IMR-90 (cell line): ENCODE results near the gene TRIM38. TPM values are rescaled to one million over a fixed set of nuclear protein-coding genes. Genes with fewer than 3 reads are reported as not detected.

Source experiments
- ATAC-seq: fragments of 200-7000 bp; cut with Tn5 transposase; 2 replicates; pipeline ENCODE4 v1.9.1; 2020; ENCODE audit warnings: low read depth, mild to moderate bottlenecking, moderate library complexity
- BruUV-seq: library from RNA; stranded (reverse); fragments of 400-500 nt; replicated peaks from 2 replicates; lab custom pipeline; 2021; lab: Mats Ljungman, UMichigan
- CTCF ChIA-PET: fragments of 300-600 bp; formaldehyde crosslinking; extraction: SDS; loops from one replicate; lab custom pipeline; 2021; ENCODE audit warnings: antibody characterized with exemption; lab: Yijun Ruan, JAX
- POLR2A ChIA-PET: fragments of 300-600 bp; sonication (Branson Sonifier 250); formaldehyde crosslinking; loops from one replicate; lab custom pipeline; 2022; ENCODE audit warnings: antibody characterized with exemption; ENCODE audit not compliant: unreplicated experiment; lab: Charles Lee
- DNase-seq: peaks from one replicate; pipeline ENCODE4 v3.0.0; 2013
- H2AFZ ChIP-seq: replicated peaks from 2 replicates; pipeline ENCODE3; 2013; ENCODE audit warnings: low read length, mild to moderate bottlenecking; ENCODE audit not compliant: poor library complexity
- H2AK5ac ChIP-seq: 2 replicates; pipeline ENCODE4 v1.6.1; 2013; ENCODE audit warnings: low read depth, low read length, inconsistent platforms
- H2AK9ac ChIP-seq: replicated peaks from 2 replicates; pipeline ENCODE3; 2013; ENCODE audit warnings: mild to moderate bottlenecking, low read depth, low read length, moderate library complexity; ENCODE audit not compliant: poor library complexity
- H2BK120ac ChIP-seq: 2 replicates; pipeline ENCODE4 v1.6.1; 2013; ENCODE audit warnings: low read depth, low read length, inconsistent platforms
- H2BK15ac ChIP-seq: 3 replicates; pipeline ENCODE4 v1.6.1; 2013; ENCODE audit warnings: low read depth, low read length, inconsistent platforms
- H2BK20ac ChIP-seq: 2 replicates; pipeline ENCODE4 v1.6.1; 2013; ENCODE audit warnings: low read depth, mild to moderate bottlenecking, inconsistent platforms, low read length, moderate library complexity
- H2BK5ac ChIP-seq: 2 replicates; pipeline ENCODE4 v1.6.1; 2013; ENCODE audit warnings: mild to moderate bottlenecking, low read depth, low read length, inconsistent platforms; ENCODE audit not compliant: poor library complexity, severe bottlenecking
- H3K14ac ChIP-seq: replicated peaks from 2 replicates; pipeline ENCODE4 v1.6.1; 2013; ENCODE audit warnings: low read depth, low read length, inconsistent platforms
- H3K18ac ChIP-seq: 2 replicates; pipeline ENCODE4 v1.6.1; 2013; ENCODE audit warnings: low read depth, low read length, control low read depth
- H3K23ac ChIP-seq: 2 replicates; pipeline ENCODE4 v1.6.1; 2013; ENCODE audit warnings: low read depth, low read length, inconsistent platforms
- H3K27ac ChIP-seq: 2 replicates; pipeline ENCODE4 v1.5.1; 2013; ENCODE audit warnings: mild to moderate bottlenecking, control low read depth, low read length; ENCODE audit not compliant: insufficient read depth
- H3K27me3 ChIP-seq: 2 replicates; pipeline ENCODE4 v1.6.1; 2013; ENCODE audit warnings: low read length; ENCODE audit not compliant: control insufficient read depth, insufficient read depth
- H3K36me3 ChIP-seq: 2 replicates; pipeline ENCODE4 v1.6.1; 2013; ENCODE audit warnings: low read length, mixed read lengths; ENCODE audit not compliant: control insufficient read depth, insufficient read depth
- H3K4ac ChIP-seq: 2 replicates; pipeline ENCODE4 v1.6.1; 2013; ENCODE audit warnings: low read depth, low read length, inconsistent platforms
- H3K4me1 ChIP-seq: 2 replicates; pipeline ENCODE4 v1.6.1; 2013; ENCODE audit warnings: low read length, mixed read lengths; ENCODE audit not compliant: control insufficient read depth, insufficient read depth
- H3K4me2 ChIP-seq: 2 replicates; pipeline ENCODE4 v1.6.1; 2013; ENCODE audit warnings: low read depth, mild to moderate bottlenecking, control low read depth, low read length, moderate library complexity
- H3K4me3 ChIP-seq: 2 replicates; pipeline ENCODE4 v1.5.1; 2013; ENCODE audit warnings: low read depth, mild to moderate bottlenecking, control low read depth, low read length, moderate library complexity; ENCODE audit not compliant: insufficient read depth
- H3K56ac ChIP-seq: 2 replicates; pipeline ENCODE4 v1.6.1; 2013; ENCODE audit warnings: low read length, inconsistent platforms; ENCODE audit not compliant: insufficient read depth; ENCODE audit errors: extremely low read depth
- H3K79me1 ChIP-seq, 2 experiments: 2 replicates each; pipeline ENCODE4 v1.6.1; 2013; ENCODE audit warnings: low read length in 2 of 2, inconsistent platforms in 1 of 2, low read depth in 1 of 2
- H3K9ac ChIP-seq: 2 replicates; pipeline ENCODE4 v1.6.1; 2013; ENCODE audit warnings: low read depth, low read length, control low read depth
- H3K9me1 ChIP-seq: 2 replicates; pipeline ENCODE4 v1.6.1; 2013; ENCODE audit warnings: low read length, inconsistent platforms; ENCODE audit not compliant: insufficient read depth
- H3K9me3 ChIP-seq: 2 replicates; pipeline ENCODE4 v1.6.1; 2013; ENCODE audit warnings: low read length; ENCODE audit not compliant: control insufficient read depth, insufficient read depth
- H4K20me1 ChIP-seq: 2 replicates; pipeline ENCODE4 v1.6.1; 2013; ENCODE audit warnings: low read length, inconsistent platforms; ENCODE audit not compliant: insufficient read depth
- H4K5ac ChIP-seq: 2 replicates; pipeline ENCODE4 v1.6.1; 2013; ENCODE audit warnings: mild to moderate bottlenecking, low read depth, low read length, control low read depth
- H4K8ac ChIP-seq, 2 experiments: 2 replicates each; pipeline ENCODE4 v1.6.1; 2013; ENCODE audit warnings: low read depth in 2 of 2, low read length in 2 of 2, control low read depth in 1 of 2, inconsistent platforms in 1 of 2
- H4K91ac ChIP-seq: 2 replicates; pipeline ENCODE4 v1.6.1; 2013; ENCODE audit warnings: low read depth, low read length, inconsistent platforms; ENCODE audit not compliant: insufficient read depth
- BHLHE40 ChIP-seq: fragments of 150-350 bp; IDR thresholded peaks from 2 replicates; pipeline ENCODE4 v1.6.1; 2016; ENCODE audit warnings: mild to moderate bottlenecking, low read depth, low read length
- CEBPB ChIP-seq: IDR thresholded peaks from 2 replicates; pipeline ENCODE4 v1.6.1; 2012; ENCODE audit warnings: low read depth, low read length, improper control_type of control experiment
- ELK1 ChIP-seq: fragments of 150-350 bp; IDR thresholded peaks from 2 replicates; pipeline ENCODE4 v1.6.1; 2016; ENCODE audit warnings: low read depth, mild to moderate bottlenecking, low read length, moderate library complexity, borderline replicate concordance
- MAFK ChIP-seq: IDR thresholded peaks from 2 replicates; pipeline ENCODE4 v1.6.1; 2012; ENCODE audit warnings: low read depth, low read length, improper control_type of control experiment
- MAZ ChIP-seq: IDR thresholded peaks from 2 replicates; pipeline ENCODE4 v1.6.1; 2012; ENCODE audit warnings: low read depth, mild to moderate bottlenecking, low read length, improper control_type of control experiment, moderate library complexity, borderline replicate concordance
- MXI1 ChIP-seq: IDR thresholded peaks from 2 replicates; pipeline ENCODE4 v1.6.1; 2012; ENCODE audit warnings: low read depth, mild to moderate bottlenecking, low read length, moderate library complexity, borderline replicate concordance
- POLR2A ChIP-seq: IDR thresholded peaks from 2 replicates; pipeline ENCODE4 v1.6.1; 2012; ENCODE audit warnings: mild to moderate bottlenecking, low read depth, low read length
- RFX5 ChIP-seq: IDR thresholded peaks from 2 replicates; pipeline ENCODE4 v1.8.0; 2012; ENCODE audit warnings: low read depth, mild to moderate bottlenecking, low read length, moderate library complexity
- WGBS, 2 experiments: methylation state at CpG; one replicate each; pipeline versions ENCODE4 v1.1.5 to v1.1.7; 2013; ENCODE audit warnings: missing lambda C conversion rate in 2 of 2; ENCODE audit not compliant: insufficient read length in 1 of 2; ENCODE audit errors: extremely low coverage in 2 of 2; 5-methylcytosine and 5-hydroxymethylcytosine counted together
- dilution Hi-C: fragments of 300-500 bp; cut with HindIII; formaldehyde crosslinking; loops from one replicate; pipeline ENCODE4 v1.14.3; 2018; ENCODE audit warnings: low sequenced_read_pairs; ENCODE audit not compliant: unreplicated experiment
- in situ Hi-C: fragments of 300-500 bp; cut with MboI; formaldehyde crosslinking; loops from 3 replicates; pipeline ENCODE4 v1.14.3; 2019; ENCODE audit warnings: low sequenced_read_pairs, inconsistent platforms, mixed read lengths
- intact Hi-C: fragments of 100-400 bp; cut with micrococcal nuclease; formaldehyde crosslinking; loops from 2 replicates; pipeline ENCODE4 v1.10.0; 2022
- polyA plus RNA-seq, 3 experiments: library from polyadenylated mRNA; depleted of rRNA; stranded (reverse); fragments of >200 nt; gene quantifications; 2 replicates each; pipeline ENCODE4 v1.2.3, GENCODE V29; 2012; ENCODE audit warnings: low replicate concordance in 1 of 3
- total RNA-seq: library from RNA; depleted of rRNA; stranded (reverse); fragments of >200 nt; gene quantifications from 2 replicates; pipeline ENCODE4 v1.2.3, GENCODE V29; 2012

The TRIM38 gene
- total and polyA plus RNA-seq, 2 of the 4 experiments (the other 2 are of a cell fraction), result 4.1 to 6.3 TPM

- H3K9me3 ChIP-seq, result no peaks in the 10 kb centered on the region
- no TSS peak for BruUV-seq
- peak; percentile 93 for DNase-seq
- peak overlapping the region; percentile 21 for H2BK120ac ChIP-seq
- H3K56ac ChIP-seq, result peak overlapping the region; percentile 92
- H4K20me1 ChIP-seq, result no peaks in the 10 kb centered on the region
- H3K4me3 ChIP-seq, result peak overlapping the region; percentile 79
- no peak for TF ChIP-seq RFX5
- TF ChIP-seq MAFK, result no peak
- TF ChIP-seq MAZ, result peak; percentile 36; the same call in 1 of the 2 replicates
- TF ChIP-seq CEBPB, result no peak
- peak; percentile 91 for TF ChIP-seq POLR2A
- no peak for TF ChIP-seq ELK1
- peak; percentile 55 for TF ChIP-seq BHLHE40
- TF ChIP-seq MXI1, result 0 out of 2 replicates have a peak, but pooled peaks have one; percentile 20
- intact Hi-C loops (loop anchor here (5.0 to 10.0 kb wide), 2 partner anchors 1126 to 1813 kb away; a partner anchor contains a TSS), dilution Hi-C loops (no loop called here), in situ Hi-C loops (no loop called here)
- no peaks in the 10 kb centered on the region for H3K9me1 ChIP-seq
- H3K79me1 ChIP-seq, result peaks cover 4 to 10% of the 10 kb centered on the region in 2 experiments; a peak in 2 of 4 replicates
- peak overlapping the region; percentile 85 for H3K27ac ChIP-seq
- H3K14ac ChIP-seq, result peak overlapping the region; percentile 78
- H3K23ac ChIP-seq, result peak overlapping the region; percentile 91; the same call in 1 of the 2 replicates
- H2BK15ac ChIP-seq, result peak overlapping the region; percentile 39; the same call in 1 of the 3 replicates
- 0% methylated on average over 21 of the region's 39 CpGs; no CpG with 5 or more reads in 1 of the 2 experiments for WGBS, 2 experiments
- peak overlapping the region; percentile 68 for H4K5ac ChIP-seq
- peak overlapping the region; percentile 69 for H3K9ac ChIP-seq
- H3K36me3 ChIP-seq, result no peaks in the 10 kb centered on the region
- peaks cover 12% of the 10 kb centered on the region for H3K4me1 ChIP-seq
- peak overlapping the region; percentile 84 for H3K18ac ChIP-seq
- H2AK9ac ChIP-seq, result peak overlapping the region; percentile 79
- H2AFZ ChIP-seq, result peak overlapping the region; percentile 89
- H2AK5ac ChIP-seq, result peak overlapping the region; percentile 78
- CTCF ChIA-PET, result interaction anchor here (1.1 to 1.6 kb wide), 4 partner anchors 10 to 29 kb away, joined by 3 to 8 read pairs (median 4); a partner anchor contains a TSS
- POLR2A ChIA-PET, result interaction anchor here (0.6 to 1.9 kb wide), 11 partner anchors 9 to 1817 kb away, joined by 3 to 11 read pairs (median 3); a partner anchor contains a TSS
- H4K91ac ChIP-seq, result peak overlapping the region; percentile 67
- H3K4ac ChIP-seq, result peak overlapping the region; percentile 88
- peak; percentile 74 for ATAC-seq
- H3K27me3 ChIP-seq, result no peaks in the 10 kb centered on the region
- no peak overlapping the region for H2BK20ac ChIP-seq
- H3K4me2 ChIP-seq, result peak overlapping the region; percentile 94
- peak overlapping the region; percentile 94 for H2BK5ac ChIP-seq
- peak overlapping the region; percentile 39 to 79 for H4K8ac ChIP-seq
Observed at GRCh38 chr6:26021350-26022131, 58.9 kb downstream of the TRIM38 start.
